HEK293 (cell line): ENCODE results near the gene GRK3.

Experiments used
- CTCF ChIP-seq: fragments of 450-650 bp; formaldehyde crosslinking; IDR thresholded peaks from 2 replicates; pipeline ENCODE4 v1.5.1; 2016; ENCODE audit warnings: missing biosample characterization, missing genetic modification characterization
- PBX3 ChIP-seq: sonication (generic); formaldehyde crosslinking; IDR thresholded peaks from 2 replicates; pipeline ENCODE4 v1.8.1; 2022; ENCODE audit warnings: mild to moderate bottlenecking, moderate library complexity, missing genetic modification reagents
- YY1 ChIP-seq: fragments of 450-650 bp; formaldehyde crosslinking; IDR thresholded peaks from 2 replicates; pipeline ENCODE4 v1.5.1; 2018; ENCODE audit warnings: missing biosample characterization, missing genetic modification characterization
- ZBTB20 ChIP-seq: fragments of 450-650 bp; formaldehyde crosslinking; IDR thresholded peaks from 2 replicates; pipeline ENCODE4 v1.5.1; 2016; ENCODE audit warnings: missing biosample characterization, missing genetic modification characterization
- ZNF211 ChIP-seq: fragments of 450-650 bp; formaldehyde crosslinking; IDR thresholded peaks from 2 replicates; pipeline ENCODE4 v1.5.1; 2016; ENCODE audit warnings: low read depth, missing biosample characterization, missing genetic modification characterization
- ZNF274 ChIP-seq, 2 experiments: fragments of 200-500 bp in 1 of 2; fragments of 450-650 bp in 1 of 2; sonication (Bioruptor generic) in 1 of 2; formaldehyde crosslinking in 1 of 2; IDR thresholded peaks; 2 replicates each; pipeline versions ENCODE4 v1.5.1 to v1.6.1; 2014 to 2016; ENCODE audit warnings: borderline replicate concordance in 1 of 2, inconsistent platforms in 1 of 2, low read length in 1 of 2, missing biosample characterization in 1 of 2, missing genetic modification characterization in 1 of 2
- ZNF701 ChIP-seq: fragments of 450-650 bp; formaldehyde crosslinking; IDR thresholded peaks from 2 replicates; pipeline ENCODE4 v1.5.1; 2016; ENCODE audit warnings: missing biosample characterization, missing genetic modification characterization
- TF ChIP-seq, protein P1 (sequence below): fragments of 450-650 bp; formaldehyde crosslinking; IDR thresholded peaks from 2 replicates; pipeline ENCODE4 v1.5.1; 2016; ENCODE audit warnings: missing biosample characterization, missing genetic modification characterization
- TF ChIP-seq, protein P2 (sequence below): fragments of 450-650 bp; formaldehyde crosslinking; IDR thresholded peaks from 2 replicates; pipeline ENCODE4 v1.5.1; 2017; ENCODE audit warnings: missing biosample characterization, missing genetic modification characterization

DNA sequence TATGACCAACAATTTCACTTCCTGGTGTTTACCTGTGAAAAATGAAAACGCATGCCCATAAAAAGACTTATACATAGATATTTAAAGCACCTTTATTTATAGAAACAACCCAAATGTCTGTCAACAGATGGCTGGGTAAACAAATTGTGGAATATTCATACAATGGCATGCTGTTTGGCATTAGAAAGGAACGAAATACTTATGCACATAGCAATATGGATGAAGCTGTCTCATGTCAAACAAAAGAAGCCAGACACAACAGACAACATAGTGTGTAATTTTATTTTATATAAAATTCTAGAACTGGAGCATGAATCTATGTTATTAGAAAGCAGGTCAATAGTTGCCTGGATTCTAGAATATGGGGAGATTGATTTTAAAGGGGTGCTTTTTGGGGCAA is 38.0 kb downstream of the GRK3 start:
- TF ChIP-seq PBX3 (no peak), CTCF (tag by site-specific recombination) (no peak), ZNF211 (tag by site-specific recombination) (no peak), ZBTB20 (tag by site-specific recombination) (no peak), ZNF701 (tag by site-specific recombination) (no peak), ZNF274 (IDR thresholded peaks at IDR 0.05; ENCODE audit: low read length) (no peak), ZNF274 (tag by site-specific recombination; IDR thresholded peaks at IDR 0.05; ENCODE audit: borderline replicate concordance) (no peak), YY1 (tag by site-specific recombination) (no peak)
- TF ChIP-seq, protein P1, sequence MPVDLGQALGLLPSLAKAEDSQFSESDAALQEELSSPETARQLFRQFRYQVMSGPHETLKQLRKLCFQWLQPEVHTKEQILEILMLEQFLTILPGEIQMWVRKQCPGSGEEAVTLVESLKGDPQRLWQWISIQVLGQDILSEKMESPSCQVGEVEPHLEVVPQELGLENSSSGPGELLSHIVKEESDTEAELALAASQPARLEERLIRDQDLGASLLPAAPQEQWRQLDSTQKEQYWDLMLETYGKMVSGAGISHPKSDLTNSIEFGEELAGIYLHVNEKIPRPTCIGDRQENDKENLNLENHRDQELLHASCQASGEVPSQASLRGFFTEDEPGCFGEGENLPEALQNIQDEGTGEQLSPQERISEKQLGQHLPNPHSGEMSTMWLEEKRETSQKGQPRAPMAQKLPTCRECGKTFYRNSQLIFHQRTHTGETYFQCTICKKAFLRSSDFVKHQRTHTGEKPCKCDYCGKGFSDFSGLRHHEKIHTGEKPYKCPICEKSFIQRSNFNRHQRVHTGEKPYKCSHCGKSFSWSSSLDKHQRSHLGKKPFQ (tag by site-specific recombination): no peak
- TF ChIP-seq, protein P2, sequence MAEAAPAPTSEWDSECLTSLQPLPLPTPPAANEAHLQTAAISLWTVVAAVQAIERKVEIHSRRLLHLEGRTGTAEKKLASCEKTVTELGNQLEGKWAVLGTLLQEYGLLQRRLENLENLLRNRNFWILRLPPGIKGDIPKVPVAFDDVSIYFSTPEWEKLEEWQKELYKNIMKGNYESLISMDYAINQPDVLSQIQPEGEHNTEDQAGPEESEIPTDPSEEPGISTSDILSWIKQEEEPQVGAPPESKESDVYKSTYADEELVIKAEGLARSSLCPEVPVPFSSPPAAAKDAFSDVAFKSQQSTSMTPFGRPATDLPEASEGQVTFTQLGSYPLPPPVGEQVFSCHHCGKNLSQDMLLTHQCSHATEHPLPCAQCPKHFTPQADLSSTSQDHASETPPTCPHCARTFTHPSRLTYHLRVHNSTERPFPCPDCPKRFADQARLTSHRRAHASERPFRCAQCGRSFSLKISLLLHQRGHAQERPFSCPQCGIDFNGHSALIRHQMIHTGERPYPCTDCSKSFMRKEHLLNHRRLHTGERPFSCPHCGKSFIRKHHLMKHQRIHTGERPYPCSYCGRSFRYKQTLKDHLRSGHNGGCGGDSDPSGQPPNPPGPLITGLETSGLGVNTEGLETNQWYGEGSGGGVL (tag by site-specific recombination): no peak
